Neural progenitor cell (in vitro differentiated cells): ENCODE data around the gene TREH.

Experiments used
- EZH2 ChIP-seq: fragments of 200-600 bp; sonication (generic); IDR thresholded peaks from 2 replicates; pipeline ENCODE4 v1.6.1; 2017; ENCODE audit warnings: antibody characterized with exemption, mild to moderate bottlenecking, moderate library complexity
- EZH2phosphoT487 ChIP-seq: fragments of 200-600 bp; sonication (generic); IDR thresholded peaks from 2 replicates; pipeline ENCODE4 v1.6.1; 2017; ENCODE audit warnings: antibody characterized with exemption
- TF ChIP-seq, protein P1 (sequence below): fragments of 200-600 bp; sonication (generic); IDR thresholded peaks from 2 replicates; pipeline ENCODE4 v1.5.1; 2017; ENCODE audit warnings: antibody characterized with exemption, mild to moderate bottlenecking

DNA sequence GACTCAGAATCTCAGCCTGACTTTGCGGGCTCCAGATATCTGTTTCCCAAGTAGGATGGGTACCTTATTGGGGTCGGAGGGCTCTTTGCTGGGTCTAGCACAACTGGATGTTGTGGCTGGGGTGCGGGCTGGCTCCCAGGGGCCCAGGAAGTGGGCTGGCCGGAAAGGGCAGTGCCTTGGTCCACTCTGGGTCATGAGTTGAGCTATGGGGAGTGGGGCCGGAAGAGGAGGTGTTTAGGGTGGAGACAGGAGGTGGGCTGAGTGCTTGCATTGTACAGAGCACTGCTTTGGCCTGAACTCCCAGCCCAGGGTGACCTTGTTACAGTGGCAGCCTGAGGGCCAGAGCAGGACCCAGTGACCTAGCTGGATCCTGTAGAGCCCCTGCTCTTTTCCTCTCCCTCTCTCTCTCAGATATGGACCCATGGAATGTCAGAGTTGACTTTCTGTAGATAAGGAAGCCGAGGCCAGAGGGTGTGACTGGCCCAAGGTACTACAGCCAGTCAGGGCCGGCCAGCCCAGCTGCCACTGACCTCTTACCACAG is 58.9 kb downstream of the TREH start:
- TF ChIP-seq, protein P1, sequence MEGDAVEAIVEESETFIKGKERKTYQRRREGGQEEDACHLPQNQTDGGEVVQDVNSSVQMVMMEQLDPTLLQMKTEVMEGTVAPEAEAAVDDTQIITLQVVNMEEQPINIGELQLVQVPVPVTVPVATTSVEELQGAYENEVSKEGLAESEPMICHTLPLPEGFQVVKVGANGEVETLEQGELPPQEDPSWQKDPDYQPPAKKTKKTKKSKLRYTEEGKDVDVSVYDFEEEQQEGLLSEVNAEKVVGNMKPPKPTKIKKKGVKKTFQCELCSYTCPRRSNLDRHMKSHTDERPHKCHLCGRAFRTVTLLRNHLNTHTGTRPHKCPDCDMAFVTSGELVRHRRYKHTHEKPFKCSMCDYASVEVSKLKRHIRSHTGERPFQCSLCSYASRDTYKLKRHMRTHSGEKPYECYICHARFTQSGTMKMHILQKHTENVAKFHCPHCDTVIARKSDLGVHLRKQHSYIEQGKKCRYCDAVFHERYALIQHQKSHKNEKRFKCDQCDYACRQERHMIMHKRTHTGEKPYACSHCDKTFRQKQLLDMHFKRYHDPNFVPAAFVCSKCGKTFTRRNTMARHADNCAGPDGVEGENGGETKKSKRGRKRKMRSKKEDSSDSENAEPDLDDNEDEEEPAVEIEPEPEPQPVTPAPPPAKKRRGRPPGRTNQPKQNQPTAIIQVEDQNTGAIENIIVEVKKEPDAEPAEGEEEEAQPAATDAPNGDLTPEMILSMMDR: no peak
- TF ChIP-seq EZH2 (no peak), EZH2phosphoT487 (no peak)
